ENCODE measurements around the gene NCKAP5.

The NCKAP5 gene

GRCh38 chr2:133525613-133526529, 42.4 kb downstream of the NCKAP5 start:
- no peak overlapping the region for H3K9ac ChIP-seq (ENCODE audit: low read depth, low read length, poor library complexity)
- no peak overlapping the region for H2BK12ac ChIP-seq (ENCODE audit: low read length)
- H3K4me1 ChIP-seq (ENCODE audit: control insufficient read depth in 2 of 2, insufficient read depth in 1 of 2, low read depth in 1 of 2, low read length in 2 of 2), result peaks cover 1 to 4% of the 10 kb centered on the region in 2 donors
- no peaks in the 10 kb centered on the region for H3K79me1 ChIP-seq (ENCODE audit: low read depth, low read length)
- no peak overlapping the region for H3K4ac ChIP-seq (ENCODE audit: low read length)
- H2BK5ac ChIP-seq (ENCODE audit: low read length), result no peak overlapping the region
- WGBS, 2 donors (ENCODE audit: extremely low coverage in 2 of 2, insufficient read length in 2 of 2, insufficient replicate concordance in 1 of 2), result 94% methylated on average over 2 of the region's 5 CpGs; no CpG with 5 or more reads in 1 of the 2 donors
- H3K4me2 ChIP-seq (ENCODE audit: insufficient read depth, low read length, poor library complexity, severe bottlenecking), result no peak overlapping the region
- no peak overlapping the region for H4K8ac ChIP-seq (ENCODE audit: low read depth, low read length)
- no peak overlapping the region for H3K4me3 ChIP-seq (ENCODE audit: low read length in 2 of 2)
- no peak overlapping the region for H2AK5ac ChIP-seq (ENCODE audit: low read depth, low read length)
- H3K14ac ChIP-seq (ENCODE audit: low read length), result no peak overlapping the region
- no peak overlapping the region for H2AFZ ChIP-seq (ENCODE audit: low read length)
- H3K27ac ChIP-seq (replicated peaks; ENCODE audit: low read length), result no peak overlapping the region
- H4K91ac ChIP-seq (ENCODE audit: low read depth, low read length, poor library complexity), result no peak overlapping the region
- peaks cover 0 to 86% of the 10 kb centered on the region in 2 donors for H3K36me3 ChIP-seq (replicated peaks in 1 of 2; ENCODE audit: control insufficient read depth in 2 of 2, insufficient read depth in 2 of 2, low read length in 2 of 2)
- no peak overlapping the region for H3K23ac ChIP-seq (ENCODE audit: low read depth, low read length, poor library complexity)
- no peak for DNase-seq (ENCODE audit: low spot score)
- H2BK15ac ChIP-seq (ENCODE audit: low read length), result no peak overlapping the region
- no peak overlapping the region for H3K18ac ChIP-seq (ENCODE audit: low read length)
- no peaks in the 10 kb centered on the region for H3K27me3 ChIP-seq (ENCODE audit: control insufficient read depth in 3 of 3, insufficient read depth in 3 of 3, low read depth in 1 of 3, low read length in 3 of 3)
- H2BK120ac ChIP-seq (ENCODE audit: low read depth, low read length), result no peak overlapping the region
- peaks cover 0 to 16% of the 10 kb centered on the region in 2 donors for H3K9me3 ChIP-seq (replicated peaks in 1 of 2; ENCODE audit: control insufficient read depth in 2 of 2, insufficient read depth in 1 of 2, low read depth in 1 of 2, low read length in 2 of 2)

GRCh38 chr2:133525090-133525489, 43.2 kb downstream of the NCKAP5 start:
- Histone ChIP-seq H3K4ac (ENCODE audit: low read length) (no peak overlapping the region), H3K4me3 (ENCODE audit: low read length in 2 of 2) (no peak overlapping the region), H3K9me3 (replicated peaks in 1 of 2; ENCODE audit: control insufficient read depth in 2 of 2, insufficient read depth in 1 of 2, low read depth in 1 of 2, low read length in 2 of 2) (peaks cover 0 to 11% of the 10 kb centered on the region in 2 donors), H3K14ac (ENCODE audit: low read length) (no peak overlapping the region), H3K4me1 (ENCODE audit: control insufficient read depth in 2 of 2, insufficient read depth in 1 of 2, low read depth in 1 of 2, low read length in 2 of 2) (peaks cover 1 to 4% of the 10 kb centered on the region in 2 donors), H2BK15ac (ENCODE audit: low read length) (no peak overlapping the region), H2AK5ac (ENCODE audit: low read depth, low read length) (no peak overlapping the region), H4K91ac (ENCODE audit: low read depth, low read length, poor library complexity) (no peak overlapping the region), H2BK5ac (ENCODE audit: low read length) (no peak overlapping the region), H3K23ac (ENCODE audit: low read depth, low read length, poor library complexity) (no peak overlapping the region), H4K8ac (ENCODE audit: low read depth, low read length) (no peak overlapping the region), H2AFZ (ENCODE audit: low read length) (no peak overlapping the region), H3K79me1 (ENCODE audit: low read depth, low read length) (no peaks in the 10 kb centered on the region), H3K27me3 (ENCODE audit: control insufficient read depth in 3 of 3, insufficient read depth in 3 of 3, low read depth in 1 of 3, low read length in 3 of 3) (no peaks in the 10 kb centered on the region), H3K9ac (ENCODE audit: low read depth, low read length, poor library complexity) (no peak overlapping the region), H3K18ac (ENCODE audit: low read length) (no peak overlapping the region), H3K36me3 (replicated peaks in 1 of 2; ENCODE audit: control insufficient read depth in 2 of 2, insufficient read depth in 2 of 2, low read length in 2 of 2) (peaks cover 0 to 89% of the 10 kb centered on the region in 2 donors), H2BK12ac (ENCODE audit: low read length) (no peak overlapping the region), H3K27ac (replicated peaks; ENCODE audit: low read length) (no peak overlapping the region), H3K4me2 (ENCODE audit: insufficient read depth, low read length, poor library complexity, severe bottlenecking) (no peak overlapping the region), H2BK120ac (ENCODE audit: low read depth, low read length) (no peak overlapping the region)
- no peak for DNase-seq (ENCODE audit: low spot score)
- no CpG with 5 or more reads among the region's 2 CpGs for WGBS, 2 donors (ENCODE audit: extremely low coverage in 2 of 2, insufficient read length in 2 of 2, insufficient replicate concordance in 1 of 2)

GRCh38 chr2:133523406-133523805, 44.9 kb downstream of the NCKAP5 start:
- Histone ChIP-seq H4K91ac (ENCODE audit: low read depth, low read length, poor library complexity) (no peak overlapping the region), H4K8ac (ENCODE audit: low read depth, low read length) (no peak overlapping the region), H3K4me2 (ENCODE audit: insufficient read depth, low read length, poor library complexity, severe bottlenecking) (no peak overlapping the region), H3K27me3 (ENCODE audit: control insufficient read depth in 3 of 3, insufficient read depth in 3 of 3, low read depth in 1 of 3, low read length in 3 of 3) (no peaks in the 10 kb centered on the region), H3K9ac (ENCODE audit: low read depth, low read length, poor library complexity) (no peak overlapping the region), H3K79me1 (ENCODE audit: low read depth, low read length) (no peaks in the 10 kb centered on the region), H2BK12ac (ENCODE audit: low read length) (no peak overlapping the region), H3K4me1 (ENCODE audit: control insufficient read depth in 2 of 2, insufficient read depth in 1 of 2, low read depth in 1 of 2, low read length in 2 of 2) (peaks cover 0 to 2% of the 10 kb centered on the region in 2 donors), H3K27ac (replicated peaks; ENCODE audit: low read length) (no peak overlapping the region), H2BK5ac (ENCODE audit: low read length) (no peak overlapping the region), H2AK5ac (ENCODE audit: low read depth, low read length) (no peak overlapping the region), H3K9me3 (replicated peaks in 1 of 2; ENCODE audit: control insufficient read depth in 2 of 2, insufficient read depth in 1 of 2, low read depth in 1 of 2, low read length in 2 of 2) (peaks cover 0 to 10% of the 10 kb centered on the region in 2 donors), H3K4me3 (ENCODE audit: low read length in 2 of 2) (no peak overlapping the region), H3K14ac (ENCODE audit: low read length) (no peak overlapping the region), H3K23ac (ENCODE audit: low read depth, low read length, poor library complexity) (no peak overlapping the region), H3K18ac (ENCODE audit: low read length) (no peak overlapping the region), H2BK15ac (ENCODE audit: low read length) (no peak overlapping the region), H3K4ac (ENCODE audit: low read length) (no peak overlapping the region), H2AFZ (ENCODE audit: low read length) (no peak overlapping the region), H2BK120ac (ENCODE audit: low read depth, low read length) (no peak overlapping the region), H3K36me3 (replicated peaks in 1 of 2; ENCODE audit: control insufficient read depth in 2 of 2, insufficient read depth in 2 of 2, low read length in 2 of 2) (peaks cover 0 to 94% of the 10 kb centered on the region in 2 donors)
- DNase-seq (ENCODE audit: low spot score), result no peak
- no CpG with 5 or more reads among the region's 5 CpGs for WGBS, 2 donors (ENCODE audit: extremely low coverage in 2 of 2, insufficient read length in 2 of 2, insufficient replicate concordance in 1 of 2)

GRCh38 chr2:133522204-133522603, 46.1 kb downstream of the NCKAP5 start:
- Histone ChIP-seq H3K23ac (ENCODE audit: low read depth, low read length, poor library complexity) (no peak overlapping the region), H3K79me1 (ENCODE audit: low read depth, low read length) (no peaks in the 10 kb centered on the region), H3K27me3 (ENCODE audit: control insufficient read depth in 3 of 3, insufficient read depth in 3 of 3, low read depth in 1 of 3, low read length in 3 of 3) (no peaks in the 10 kb centered on the region), H3K4me3 (ENCODE audit: low read length in 2 of 2) (no peak overlapping the region), H4K8ac (ENCODE audit: low read depth, low read length) (no peak overlapping the region), H2BK120ac (ENCODE audit: low read depth, low read length) (no peak overlapping the region), H2AFZ (ENCODE audit: low read length) (no peak overlapping the region), H4K91ac (ENCODE audit: low read depth, low read length, poor library complexity) (no peak overlapping the region), H3K36me3 (replicated peaks in 1 of 2; ENCODE audit: control insufficient read depth in 2 of 2, insufficient read depth in 2 of 2, low read length in 2 of 2) (peaks cover 0 to 91% of the 10 kb centered on the region in 2 donors), H3K9ac (ENCODE audit: low read depth, low read length, poor library complexity) (no peak overlapping the region), H2BK5ac (ENCODE audit: low read length) (no peak overlapping the region), H3K9me3 (replicated peaks in 1 of 2; ENCODE audit: control insufficient read depth in 2 of 2, insufficient read depth in 1 of 2, low read depth in 1 of 2, low read length in 2 of 2) (peaks cover 0 to 10% of the 10 kb centered on the region in 2 donors), H3K14ac (ENCODE audit: low read length) (no peak overlapping the region), H3K4ac (ENCODE audit: low read length) (no peak overlapping the region), H2AK5ac (ENCODE audit: low read depth, low read length) (no peak overlapping the region), H3K18ac (ENCODE audit: low read length) (no peak overlapping the region), H2BK15ac (ENCODE audit: low read length) (no peak overlapping the region), H3K27ac (replicated peaks; ENCODE audit: low read length) (no peak overlapping the region), H3K4me2 (ENCODE audit: insufficient read depth, low read length, poor library complexity, severe bottlenecking) (no peak overlapping the region), H3K4me1 (ENCODE audit: control insufficient read depth in 2 of 2, insufficient read depth in 1 of 2, low read depth in 1 of 2, low read length in 2 of 2) (peaks cover 0 to 2% of the 10 kb centered on the region in 2 donors), H2BK12ac (ENCODE audit: low read length) (no peak overlapping the region)
- no peak for DNase-seq (ENCODE audit: low spot score)
- no CpG with 5 or more reads among the region's 1 CpG for WGBS, 2 donors (ENCODE audit: extremely low coverage in 2 of 2, insufficient read length in 2 of 2, insufficient replicate concordance in 1 of 2)
